Skeletal muscle satellite cell (primary cell): ENCODE results near the gene ASB15.

Source experiments
- H3K27me3 ChIP-seq: 2 replicates; pipeline ENCODE4 v1.7.0; 2013; ENCODE audit warnings: low read length; ENCODE audit not compliant: control insufficient read depth, insufficient read depth
- H3K36me3 ChIP-seq: 2 replicates; pipeline ENCODE4 v1.7.0; 2013; ENCODE audit warnings: mild to moderate bottlenecking, control low read depth, low read length; ENCODE audit not compliant: insufficient read depth
- H3K4me1 ChIP-seq: 2 replicates; pipeline ENCODE4 v1.7.0; 2013; ENCODE audit warnings: low read length; ENCODE audit not compliant: control insufficient read depth, insufficient read depth
- H3K4me2 ChIP-seq: 2 replicates; pipeline ENCODE4 v1.7.0; 2013; ENCODE audit warnings: mild to moderate bottlenecking, low read length
- H3K4me3 ChIP-seq: 2 replicates; pipeline ENCODE4 v1.7.0; 2013; ENCODE audit warnings: low read length
- H3K9ac ChIP-seq: 2 replicates; pipeline ENCODE4 v1.7.0; 2013; ENCODE audit warnings: mild to moderate bottlenecking, low read depth, low read length, moderate library complexity
- H3K9me3 ChIP-seq: replicated peaks from 2 replicates; pipeline ENCODE4 v1.7.0; 2013; ENCODE audit warnings: mild to moderate bottlenecking, control low read depth, low read length

ASB15 gene

GRCh38 chr7:123600876-123601275 lies 745 bp upstream of the ASB15 start:
- H3K9ac ChIP-seq = no peak overlapping the region
- no peak overlapping the region for H3K4me2 ChIP-seq
- no peaks in the 10 kb centered on the region for H3K9me3 ChIP-seq
- peaks cover 5% of the 10 kb centered on the region for H3K4me1 ChIP-seq
- no peak overlapping the region for H3K4me3 ChIP-seq
- no peaks in the 10 kb centered on the region for H3K27me3 ChIP-seq
- no peaks in the 10 kb centered on the region for H3K36me3 ChIP-seq

DNA sequence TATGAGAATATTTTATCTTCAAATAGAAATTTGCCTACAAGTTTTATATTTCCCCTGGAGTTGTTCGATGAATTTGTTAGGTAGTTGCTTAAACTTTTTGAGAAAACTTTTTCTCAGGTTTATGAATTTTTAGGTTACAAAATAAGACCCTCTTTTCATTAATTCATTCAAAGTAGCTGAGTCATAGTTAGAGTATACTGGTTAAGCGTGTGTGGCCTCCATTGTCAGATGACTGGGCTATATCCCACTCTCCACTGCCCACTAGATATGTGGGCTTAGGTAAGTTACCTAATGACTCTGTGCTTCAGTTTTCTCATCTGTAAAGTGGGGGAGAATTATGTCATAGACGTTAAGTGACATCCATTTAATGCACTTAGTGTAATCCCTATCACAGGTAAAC lies 1.0 kb downstream of the ASB15 start:
- no peak overlapping the region for H3K9ac ChIP-seq

DNA sequence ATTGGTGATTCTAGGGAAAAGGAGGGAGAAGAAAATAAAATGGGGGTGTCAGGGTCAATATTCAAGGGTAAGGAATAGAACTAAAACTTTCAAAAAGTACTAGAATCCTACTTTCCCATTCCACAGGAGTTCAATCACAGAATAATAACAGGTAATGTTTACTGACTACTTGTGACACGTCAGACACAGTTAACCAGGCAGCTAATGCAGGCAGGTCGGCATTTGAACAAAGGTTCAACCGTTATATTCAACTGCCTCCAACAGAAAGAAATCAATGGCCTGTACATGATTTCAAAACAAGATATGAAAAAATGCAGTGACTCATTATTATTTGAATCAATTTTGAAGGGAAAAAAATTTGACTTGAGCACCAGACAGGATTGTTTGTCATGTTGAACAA lies 3.1 kb downstream of the ASB15 start:
- Histone ChIP-seq H3K36me3 (no peaks in the 10 kb centered on the region), H3K4me1 (peaks cover 5% of the 10 kb centered on the region), H3K4me3 (no peak overlapping the region), H3K9me3 (no peaks in the 10 kb centered on the region), H3K4me2 (no peak overlapping the region), H3K9ac (no peak overlapping the region), H3K27me3 (no peaks in the 10 kb centered on the region)

More for the DNA sequence above, 1.0 kb downstream of the ASB15 start:
- Histone ChIP-seq H3K27me3 (no peaks in the 10 kb centered on the region), H3K4me1 (peaks cover 5% of the 10 kb centered on the region), H3K4me2 (no peak overlapping the region), H3K9me3 (no peaks in the 10 kb centered on the region), H3K4me3 (no peak overlapping the region), H3K36me3 (no peaks in the 10 kb centered on the region)

DNA sequence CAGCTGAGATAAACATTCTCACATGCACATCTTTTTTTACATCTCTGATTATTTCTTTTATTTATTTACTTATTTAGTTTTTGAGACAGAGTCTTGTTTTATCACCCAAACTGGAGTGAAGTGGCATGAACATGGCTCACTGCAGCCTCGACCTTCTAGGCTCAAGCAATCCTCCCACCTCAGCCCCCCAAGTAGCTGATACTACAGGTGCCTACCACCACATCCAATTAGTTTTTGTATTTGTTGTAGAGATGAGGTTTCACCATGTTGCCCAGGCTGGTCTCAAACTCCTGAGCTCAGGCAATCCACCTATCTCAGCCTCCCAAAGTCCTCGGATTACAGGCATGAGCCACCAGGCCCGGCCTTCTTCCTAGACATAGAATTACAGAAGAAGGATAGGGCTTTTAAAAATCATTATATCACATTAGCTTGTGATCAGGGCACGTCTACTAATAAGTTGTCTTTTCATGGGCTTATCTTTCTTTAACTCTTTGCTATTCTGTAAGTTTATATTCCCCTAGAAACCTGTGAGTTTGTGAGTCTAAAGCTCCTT lies 5.9 kb downstream of the ASB15 start:
- H3K36me3 ChIP-seq = no peaks in the 10 kb centered on the region
- H3K4me1 ChIP-seq = peaks cover 5% of the 10 kb centered on the region
- no peak overlapping the region for H3K4me2 ChIP-seq
- no peak overlapping the region for H3K4me3 ChIP-seq
- H3K27me3 ChIP-seq = no peaks in the 10 kb centered on the region
- no peak overlapping the region for H3K9ac ChIP-seq
- H3K9me3 ChIP-seq = no peaks in the 10 kb centered on the region

DNA sequence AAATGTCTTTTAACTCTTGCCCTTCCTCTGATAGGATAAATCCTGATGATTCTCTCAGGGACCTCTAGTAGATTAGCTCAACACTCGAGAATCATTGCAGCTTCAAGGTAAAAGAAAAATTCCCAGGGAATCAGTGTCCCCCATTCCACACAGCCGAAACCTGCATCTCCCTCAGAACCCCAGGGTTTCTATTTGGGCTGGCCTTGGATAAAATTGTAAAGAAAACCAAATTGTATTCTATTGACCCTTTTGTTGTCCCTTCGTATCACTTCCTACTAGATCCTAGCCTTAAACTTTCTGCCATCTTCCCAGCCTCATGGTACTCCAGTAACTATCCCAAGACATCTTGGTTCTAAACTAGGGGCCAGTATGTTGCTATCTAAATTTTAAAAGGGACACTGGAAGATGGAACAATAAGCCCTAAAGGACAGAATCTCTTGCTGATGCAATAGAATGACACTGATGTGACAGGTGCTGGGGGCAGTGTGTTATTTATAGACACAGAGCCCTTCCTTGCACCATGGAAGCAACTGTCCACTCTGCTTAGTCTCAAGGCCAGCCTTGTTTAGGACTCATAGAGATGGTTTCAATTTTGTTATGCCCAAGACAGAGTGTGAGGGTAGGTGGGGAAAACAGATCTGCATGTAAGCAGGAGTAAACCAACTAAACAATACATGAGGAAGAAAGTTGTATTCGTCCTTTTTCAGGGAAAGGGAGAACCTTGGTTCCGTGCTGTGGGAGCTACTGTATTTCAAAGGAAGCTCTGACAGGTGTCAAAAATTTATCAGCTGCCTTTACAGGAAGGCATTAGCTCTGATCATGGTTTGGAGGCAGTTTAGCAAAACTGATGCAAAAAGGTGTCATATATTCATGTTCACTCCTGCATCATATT lies 7.6 kb downstream of the ASB15 start:
- peaks cover 5% of the 10 kb centered on the region for H3K4me1 ChIP-seq
- no peaks in the 10 kb centered on the region for H3K27me3 ChIP-seq
- H3K9me3 ChIP-seq = no peaks in the 10 kb centered on the region
- H3K9ac ChIP-seq = no peak overlapping the region
- no peaks in the 10 kb centered on the region for H3K36me3 ChIP-seq
- H3K4me3 ChIP-seq = no peak overlapping the region
- no peak overlapping the region for H3K4me2 ChIP-seq

- no peak overlapping the region for H3K4me3 ChIP-seq
- H3K36me3 ChIP-seq = no peaks in the 10 kb centered on the region
- no peak overlapping the region for H3K4me2 ChIP-seq
Measured at GRCh38 chr7:123609883-123610239, 8.2 kb downstream of the ASB15 start.

GRCh38 chr7:123612024-123612423 lies 10.4 kb downstream of the ASB15 start:
- no peaks in the 10 kb centered on the region for H3K27me3 ChIP-seq
- no peaks in the 10 kb centered on the region for H3K4me1 ChIP-seq
- H3K4me2 ChIP-seq = no peak overlapping the region
- H3K36me3 ChIP-seq = no peaks in the 10 kb centered on the region
- no peak overlapping the region for H3K9ac ChIP-seq
- H3K9me3 ChIP-seq = no peaks in the 10 kb centered on the region
- no peak overlapping the region for H3K4me3 ChIP-seq

More at GRCh38 chr7:123609883-123610239, 8.2 kb downstream of the ASB15 start:
- Histone ChIP-seq H3K4me1 (no peaks in the 10 kb centered on the region), H3K9ac (no peak overlapping the region), H3K9me3 (no peaks in the 10 kb centered on the region), H3K27me3 (no peaks in the 10 kb centered on the region)

GRCh38 chr7:123615344-123615743 lies 13.7 kb downstream of the ASB15 start:
- no peaks in the 10 kb centered on the region for H3K27me3 ChIP-seq
- no peaks in the 10 kb centered on the region for H3K4me1 ChIP-seq
- no peaks in the 10 kb centered on the region for H3K36me3 ChIP-seq
- H3K9ac ChIP-seq = no peak overlapping the region
- no peak overlapping the region for H3K4me2 ChIP-seq
- H3K9me3 ChIP-seq = no peaks in the 10 kb centered on the region
- no peak overlapping the region for H3K4me3 ChIP-seq

GRCh38 chr7:123616223-123616622 lies 14.6 kb downstream of the ASB15 start:
- no peaks in the 10 kb centered on the region for H3K27me3 ChIP-seq
- H3K4me2 ChIP-seq = no peak overlapping the region
- no peak overlapping the region for H3K9ac ChIP-seq

GRCh38 chr7:123621707-123622106 lies 20.1 kb downstream of the ASB15 start:
- Histone ChIP-seq H3K4me3 (no peak overlapping the region), H3K9me3 (no peaks in the 10 kb centered on the region), H3K36me3 (no peaks in the 10 kb centered on the region), H3K4me2 (no peak overlapping the region), H3K4me1 (no peaks in the 10 kb centered on the region), H3K9ac (no peak overlapping the region), H3K27me3 (no peaks in the 10 kb centered on the region)

More at GRCh38 chr7:123616223-123616622, 14.6 kb downstream of the ASB15 start:
- Histone ChIP-seq H3K4me1 (no peaks in the 10 kb centered on the region), H3K9me3 (no peaks in the 10 kb centered on the region), H3K36me3 (no peaks in the 10 kb centered on the region), H3K4me3 (no peak overlapping the region)

DNA sequence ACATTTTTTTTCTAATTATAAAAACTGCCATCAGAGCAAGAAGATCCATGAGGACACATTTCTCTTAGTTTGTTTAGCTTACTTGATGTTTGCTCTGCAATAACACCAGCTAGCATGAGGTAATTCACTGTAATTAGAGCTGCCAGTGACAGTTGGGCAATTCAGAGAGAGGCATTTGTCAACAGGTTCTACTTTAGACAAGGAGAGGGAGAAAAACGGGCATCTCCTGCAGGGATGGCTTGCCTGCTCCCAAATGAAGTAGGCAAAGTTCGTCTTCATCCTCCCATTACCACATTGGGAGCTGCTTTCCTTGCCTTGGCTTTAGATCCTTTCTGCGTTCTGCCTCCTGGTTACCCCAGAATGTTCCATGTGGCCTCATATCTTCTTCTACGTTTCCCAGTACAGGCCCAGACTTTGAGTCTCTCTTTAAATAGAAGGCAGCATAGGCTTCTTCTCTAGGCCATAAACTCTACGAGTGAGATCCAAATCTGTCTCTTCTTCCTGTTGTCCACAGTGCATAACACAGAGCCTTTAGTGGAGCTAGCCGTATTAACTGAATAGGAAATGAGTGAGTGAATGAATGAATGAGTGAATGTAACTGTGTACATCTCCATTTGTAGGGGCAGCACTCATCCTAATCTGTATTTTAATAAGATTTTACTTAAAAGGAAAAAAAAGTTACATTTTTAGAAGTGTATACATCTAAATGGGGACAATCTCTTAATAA lies 21.2 kb downstream of the ASB15 start:
- no peak overlapping the region for H3K4me2 ChIP-seq
- no peak overlapping the region for H3K9ac ChIP-seq
- no peaks in the 10 kb centered on the region for H3K9me3 ChIP-seq
- H3K36me3 ChIP-seq = no peaks in the 10 kb centered on the region
- H3K27me3 ChIP-seq = no peaks in the 10 kb centered on the region
- no peaks in the 10 kb centered on the region for H3K4me1 ChIP-seq
- no peak overlapping the region for H3K4me3 ChIP-seq
